Muscle of back (tissue), 11 donors: ENCODE measurements around the gene TMEM178B. TPM values are rescaled to one million over a fixed set of nuclear protein-coding genes. Genes with fewer than 3 reads are reported as not detected.

ENCODE experiments used
- DNase-seq, 3 donors: peaks; one replicate each; pipeline versions ENCODE4 v3.0.0 to v3.0.0-alpha.2; 2013
- polyA plus RNA-seq, 10 donors: library from polyadenylated mRNA; unstranded; fragments of 120-200 nt; gene quantifications; one replicate each; pipeline ENCODE4 v1.2.1, GENCODE V29; 2013; ENCODE audit not compliant: insufficient read length in 10 of 10

The TMEM178B gene
- polyA plus RNA-seq, 10 donors: 0.38 to 1.4 (median 0.58) TPM

- no peak for DNase-seq
These were observed 343.6 kb downstream of the TMEM178B start for GRCh38 chr7:141417506-141417905.

- DNase-seq: no peak
These were observed 344.2 kb downstream of the TMEM178B start for GRCh38 chr7:141418066-141418465.

- no peak for DNase-seq
These were observed 347.4 kb downstream of the TMEM178B start for GRCh38 chr7:141421306-141421705.

- no peak for DNase-seq
These were observed 353.3 kb downstream of the TMEM178B start for GRCh38 chr7:141427134-141427533.

GRCh38 chr7:141430455-141431139 is 356.7 kb downstream of the TMEM178B start:
- DNase-seq: no peak

- DNase-seq: no peak
These were observed 357.2 kb downstream of the TMEM178B start for GRCh38 chr7:141431140-141431479.

- no peak for DNase-seq
These were observed 357.8 kb downstream of the TMEM178B start for GRCh38 chr7:141431711-141432110.

GRCh38 chr7:141433698-141434097 is 359.8 kb downstream of the TMEM178B start:
- no peak for DNase-seq

- DNase-seq: no peak
These were observed 362.3 kb downstream of the TMEM178B start for GRCh38 chr7:141436139-141436538.

- peak in 1 of 3 donors; percentile 5 for DNase-seq
These were observed 362.8 kb downstream of the TMEM178B start for GRCh38 chr7:141436575-141437075.

GRCh38 chr7:141439164-141439563 is 365.3 kb downstream of the TMEM178B start:
- DNase-seq: no peak

- DNase-seq: no peak
These were observed 365.9 kb downstream of the TMEM178B start for GRCh38 chr7:141439776-141440175.

GRCh38 chr7:141441837-141442627 is 368.2 kb downstream of the TMEM178B start:
- DNase-seq: peak in 1 of 3 donors; percentile 4

GRCh38 chr7:141442781-141443180 is 368.9 kb downstream of the TMEM178B start:
- peak; percentile 30 to 68 (median 34) for DNase-seq

GRCh38 chr7:141444961-141445360 is 371.1 kb downstream of the TMEM178B start:
- DNase-seq: no peak

GRCh38 chr7:141451232-141451631 is 377.4 kb downstream of the TMEM178B start:
- DNase-seq: no peak

GRCh38 chr7:141452911-141453310 is 379.0 kb downstream of the TMEM178B start:
- DNase-seq: no peak

- no peak for DNase-seq
These were observed 380.5 kb downstream of the TMEM178B start for GRCh38 chr7:141454338-141454737.

GRCh38 chr7:141455723-141456122 is 381.9 kb downstream of the TMEM178B start:
- no peak for DNase-seq

- no peak for DNase-seq
These were observed 382.4 kb downstream of the TMEM178B start for GRCh38 chr7:141456298-141456697.

- no peak for DNase-seq
These were observed 382.8 kb downstream of the TMEM178B start for GRCh38 chr7:141456711-141457110.

GRCh38 chr7:141460781-141461715 is 387.2 kb downstream of the TMEM178B start:
- peak in 2 of 3 donors; percentile 15 to 41 for DNase-seq
